ENCODE measurements around the gene MCCD1. TPM values are rescaled to one million over a fixed set of nuclear protein-coding genes. Genes with fewer than 3 reads are reported as not detected.
"Not testable (repeated sequence)": the region's sequence is repeated elsewhere in the genome, so short reads cannot be mapped to it uniquely, and the experiment has no call there.

The MCCD1 gene, protein sequence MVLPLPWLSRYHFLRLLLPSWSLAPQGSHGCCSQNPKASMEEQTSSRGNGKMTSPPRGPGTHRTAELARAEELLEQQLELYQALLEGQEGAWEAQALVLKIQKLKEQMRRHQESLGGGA
- total RNA-seq, result not detected

DNA sequence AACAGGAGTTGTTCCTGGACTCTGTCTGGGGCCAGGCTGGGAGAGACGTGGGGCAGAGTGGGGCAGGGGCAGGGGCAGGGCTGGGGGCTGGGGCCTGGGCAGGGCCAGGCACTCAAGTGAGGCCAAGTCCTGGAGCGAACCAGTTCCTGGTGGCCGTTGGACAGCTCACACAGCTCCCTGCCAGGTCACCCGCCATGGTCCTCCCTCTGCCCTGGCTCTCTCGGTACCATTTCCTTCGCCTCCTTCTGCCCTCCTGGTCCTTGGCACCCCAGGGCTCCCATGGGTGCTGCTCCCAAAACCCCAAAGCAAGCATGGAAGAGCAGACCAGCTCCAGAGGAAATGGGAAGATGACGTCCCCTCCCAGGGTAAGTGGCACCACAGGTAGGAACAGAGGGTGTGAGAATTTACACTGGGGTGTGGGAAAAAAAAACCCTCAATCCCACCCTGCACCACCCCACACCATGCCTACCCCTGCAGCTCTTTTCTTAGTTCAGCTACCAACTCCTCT, at the start of gene MCCD1:
TSS of gene MCCD1 (plus strand) at position 142 of the 508 bp plus-strand sequence. CDS start at position 195, 53 bp downstream.
- Mint-ChIP-seq H3K27ac (no peak within 1 kb of the TSS), H3K27me3 (no peaks in the 10 kb centered on the region), H3K9me3 (no peaks in the 10 kb centered on the region), H3K4me1 (peaks cover 11% of the 10 kb centered on the region), H3K36me3 (peaks cover 31% of the 10 kb centered on the region), H3K4me3 (no peak within 1 kb of the TSS)
- POLR2A ChIA-PET, result interaction anchor here (0.5 to 3.5 kb wide), 4 partner anchors 8 to 130 kb away, joined by 3 to 27 read pairs (median 4); partner anchors contain the start of gene DDX39B
- ATAC-seq (ENCODE audit: low read depth), result peak; percentile 27
- no peak for DNase-seq

GRCh38 chr6:31479151-31479932, 49.4 kb upstream of the MCCD1 start:
- no peaks in the 10 kb centered on the region for H3K36me3 Mint-ChIP-seq
- H3K4me3 Mint-ChIP-seq, result no peak overlapping the region
- ATAC-seq (ENCODE audit: low read depth), result no peak
- no peaks in the 10 kb centered on the region for H3K9me3 Mint-ChIP-seq
- H3K27ac Mint-ChIP-seq, result no peak overlapping the region
- no peaks in the 10 kb centered on the region for H3K27me3 Mint-ChIP-seq
- POLR2A ChIA-PET, result no interaction called here
- no peaks in the 10 kb centered on the region for H3K4me1 Mint-ChIP-seq
- no peak for DNase-seq

GRCh38 chr6:31479933-31480535, 48.7 kb upstream of the MCCD1 start:
- H3K27ac Mint-ChIP-seq, result no peak overlapping the region
- peaks cover 3% of the 10 kb centered on the region for H3K4me1 Mint-ChIP-seq
- peaks cover 2% of the 10 kb centered on the region for H3K27me3 Mint-ChIP-seq
- POLR2A ChIA-PET, result no interaction called here
- DNase-seq (no peak), ATAC-seq (ENCODE audit: low read depth) (no peak)
- no peak overlapping the region for H3K4me3 Mint-ChIP-seq
- no peaks in the 10 kb centered on the region for H3K36me3 Mint-ChIP-seq
- H3K9me3 Mint-ChIP-seq, result no peaks in the 10 kb centered on the region

DNA sequence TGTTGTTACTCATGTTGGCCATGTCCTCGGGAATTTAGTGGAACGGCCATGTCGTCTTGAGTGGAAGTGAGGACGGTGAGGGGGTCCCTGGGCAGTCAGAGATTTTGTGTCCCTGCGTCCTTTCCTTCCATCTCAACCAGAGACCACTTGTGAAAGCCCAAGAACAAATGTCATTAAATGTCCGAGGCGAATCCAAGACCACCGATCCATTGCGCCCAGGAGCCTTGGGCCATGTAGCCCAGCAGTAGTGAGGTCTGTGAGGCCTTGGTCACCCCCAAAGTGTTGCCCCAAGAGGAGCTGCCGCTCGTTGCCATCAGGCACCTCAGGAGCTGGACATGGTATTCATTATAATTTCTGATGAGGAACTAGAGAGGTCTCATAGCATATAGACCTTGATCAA, 48.2 kb upstream of the MCCD1 start:
- H3K27me3 Mint-ChIP-seq, result peaks cover 2% of the 10 kb centered on the region
- ATAC-seq (ENCODE audit: low read depth) (no peak), DNase-seq (no peak)
- H3K4me1 Mint-ChIP-seq, result peaks cover 3% of the 10 kb centered on the region
- H3K27ac Mint-ChIP-seq, result no peak overlapping the region
- POLR2A ChIA-PET, result no interaction called here
- H3K9me3 Mint-ChIP-seq, result no peaks in the 10 kb centered on the region
- no peaks in the 10 kb centered on the region for H3K36me3 Mint-ChIP-seq
- H3K4me3 Mint-ChIP-seq, result no peak overlapping the region

- no peaks in the 10 kb centered on the region for H3K36me3 Mint-ChIP-seq
- H3K27ac Mint-ChIP-seq, result no peak overlapping the region
- no peaks in the 10 kb centered on the region for H3K9me3 Mint-ChIP-seq
- peaks cover 8% of the 10 kb centered on the region for H3K4me1 Mint-ChIP-seq
- H3K4me3 Mint-ChIP-seq, result no peak overlapping the region
- ATAC-seq (ENCODE audit: low read depth), result no peak
- POLR2A ChIA-PET, result interaction anchor here (0.6 to 1.0 kb wide), 4 partner anchors 84 to 323 kb away, joined by 3 to 5 read pairs (median 4); no protein-coding TSS in a partner anchor
- peaks cover 2% of the 10 kb centered on the region for H3K27me3 Mint-ChIP-seq
- no peak for DNase-seq
Observed at GRCh38 chr6:31483392-31483791, 45.4 kb upstream of the MCCD1 start.

GRCh38 chr6:31485055-31485454, 43.7 kb upstream of the MCCD1 start:
- Mint-ChIP-seq H3K27ac (no peak overlapping the region), H3K27me3 (peaks cover 2% of the 10 kb centered on the region)
- POLR2A ChIA-PET, result no interaction called here

DNA sequence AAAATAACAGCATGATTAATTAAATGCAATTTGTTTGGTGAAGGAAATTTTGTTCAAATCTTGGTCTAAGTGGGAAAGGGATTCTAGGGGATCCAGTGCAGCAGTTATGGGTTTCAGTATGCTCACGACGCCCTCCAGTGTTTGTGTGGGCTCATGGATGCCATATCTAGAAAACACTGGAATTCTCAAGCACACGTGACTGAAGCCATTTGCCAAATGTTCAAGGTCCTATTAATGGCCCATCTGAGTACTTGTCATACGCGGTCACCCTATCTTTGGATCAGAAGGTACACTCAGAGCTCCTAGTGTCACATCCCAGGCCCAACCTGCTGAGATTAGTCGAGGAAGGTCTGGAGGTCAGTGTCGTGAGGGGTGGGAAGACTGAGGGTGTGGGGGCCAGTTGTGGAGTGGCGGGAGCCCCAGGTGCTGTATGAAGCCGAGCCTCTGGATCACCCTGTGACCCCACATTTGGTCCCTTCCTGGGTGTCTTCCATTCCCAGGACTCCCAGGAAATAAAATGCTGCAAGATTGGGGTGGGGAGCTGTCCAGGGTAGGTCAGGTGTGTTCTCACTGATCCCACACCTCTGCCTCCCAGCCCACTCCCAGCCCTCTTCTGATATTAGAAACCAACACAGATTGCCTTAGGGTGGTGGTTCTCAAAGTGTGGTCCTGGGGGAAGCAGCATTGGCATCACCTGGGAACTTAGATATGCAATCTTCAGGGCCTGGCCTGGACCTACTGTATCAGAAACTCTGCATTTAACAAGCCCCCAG, 42.5 kb upstream of the MCCD1 start:
- H3K4me3 Mint-ChIP-seq; POLR2A ChIA-PET; DNase-seq; H3K36me3 Mint-ChIP-seq; ATAC-seq (ENCODE audit: low read depth); H3K27ac Mint-ChIP-seq; H3K27me3 Mint-ChIP-seq; H3K9me3 Mint-ChIP-seq: not testable (repeated sequence)
- peaks cover 18% of the 10 kb centered on the region for H3K4me1 Mint-ChIP-seq

More at GRCh38 chr6:31485055-31485454, 43.7 kb upstream of the MCCD1 start:
- ATAC-seq (ENCODE audit: low read depth) (no peak), DNase-seq (no peak)
- Mint-ChIP-seq H3K36me3 (peaks cover under 1% of the 10 kb centered on the region), H3K4me3 (no peak overlapping the region), H3K9me3 (no peaks in the 10 kb centered on the region), H3K4me1 (peaks cover 11% of the 10 kb centered on the region)

GRCh38 chr6:31487674-31488073, 41.1 kb upstream of the MCCD1 start:
- H3K36me3 Mint-ChIP-seq; H3K4me3 Mint-ChIP-seq; H3K9me3 Mint-ChIP-seq; ATAC-seq (ENCODE audit: low read depth); DNase-seq; H3K27ac Mint-ChIP-seq; POLR2A ChIA-PET; H3K27me3 Mint-ChIP-seq: not testable (repeated sequence)
- H3K4me1 Mint-ChIP-seq, result peaks cover 24% of the 10 kb centered on the region

DNA sequence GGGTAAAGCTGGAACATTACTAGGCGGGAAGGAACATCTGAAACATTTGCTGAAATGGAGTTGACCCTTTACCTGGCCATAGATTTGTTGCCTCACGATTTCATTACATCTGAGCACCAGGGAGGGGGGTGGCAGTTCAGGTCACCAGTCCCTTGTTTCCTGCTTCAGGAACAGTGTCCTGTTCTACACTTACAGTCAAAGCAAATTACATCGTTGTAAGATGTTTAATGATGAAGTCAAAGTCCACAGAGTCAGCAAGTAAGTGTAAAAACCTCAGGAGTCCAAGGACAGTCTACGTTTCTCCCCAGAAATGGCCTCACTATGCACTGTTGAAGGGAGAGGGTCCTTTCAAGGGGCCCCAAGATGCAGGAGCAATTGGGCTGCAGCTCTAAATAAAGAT, 39.7 kb upstream of the MCCD1 start:
- no peak overlapping the region for H3K27ac Mint-ChIP-seq
- no peak for DNase-seq
- POLR2A ChIA-PET, result no interaction called here
- H3K4me1 Mint-ChIP-seq, result peaks cover 26% of the 10 kb centered on the region
- no peak overlapping the region for H3K4me3 Mint-ChIP-seq
- H3K27me3 Mint-ChIP-seq, result peaks cover 2% of the 10 kb centered on the region
- no peak for ATAC-seq (ENCODE audit: low read depth)
- H3K36me3 Mint-ChIP-seq, result peaks cover 4% of the 10 kb centered on the region
- H3K9me3 Mint-ChIP-seq, result no peaks in the 10 kb centered on the region

DNA sequence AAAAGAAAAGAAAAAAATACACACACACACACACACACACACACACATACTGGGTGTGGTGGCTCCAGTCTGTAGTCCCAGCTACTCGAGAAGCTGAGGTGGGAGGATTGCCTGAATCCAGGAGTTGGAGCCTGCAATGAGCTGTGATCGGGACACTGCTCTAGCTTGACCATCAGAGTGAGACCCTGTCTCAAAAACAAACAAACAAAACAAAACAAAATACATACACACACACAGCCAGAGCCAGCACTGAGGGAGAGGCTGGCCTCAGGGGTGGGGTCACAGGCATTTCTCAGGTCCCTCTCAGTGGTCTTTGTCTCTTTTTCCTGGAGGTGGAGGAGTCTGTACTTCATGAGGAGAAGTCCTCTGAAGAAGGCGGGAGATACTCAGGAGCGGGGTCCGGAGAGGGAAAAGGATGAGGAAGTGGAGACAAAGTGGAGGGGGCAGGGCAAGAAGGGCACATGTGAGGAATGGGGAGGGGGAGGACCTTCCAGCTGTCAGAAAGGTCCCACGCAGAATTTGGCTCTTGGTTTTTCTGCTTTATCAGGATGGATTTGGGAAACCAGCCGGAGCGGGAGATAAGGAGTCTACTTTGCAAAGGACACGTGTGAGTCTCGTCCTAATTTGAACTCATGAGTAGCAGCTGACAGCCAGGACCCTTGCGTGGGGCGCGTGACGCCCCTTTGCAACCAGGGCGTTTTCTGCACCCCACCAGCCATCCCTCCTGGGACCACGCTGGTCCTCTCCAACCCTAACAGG, 38.5 kb upstream of the MCCD1 start:
- Mint-ChIP-seq H3K4me3 (peak overlapping the region; percentile 27), H3K4me1 (peaks cover 23% of the 10 kb centered on the region), H3K36me3 (peaks cover 7% of the 10 kb centered on the region), H3K9me3 (no peaks in the 10 kb centered on the region), H3K27ac (peak overlapping the region; percentile 69), H3K27me3 (no peaks in the 10 kb centered on the region)
- no peak for DNase-seq
- no peak for ATAC-seq (ENCODE audit: low read depth)
- POLR2A ChIA-PET, result interaction anchor here (0.7 kb wide), 1 partner anchor 48 kb away, joined by 5 read pairs; no protein-coding TSS in a partner anchor

DNA sequence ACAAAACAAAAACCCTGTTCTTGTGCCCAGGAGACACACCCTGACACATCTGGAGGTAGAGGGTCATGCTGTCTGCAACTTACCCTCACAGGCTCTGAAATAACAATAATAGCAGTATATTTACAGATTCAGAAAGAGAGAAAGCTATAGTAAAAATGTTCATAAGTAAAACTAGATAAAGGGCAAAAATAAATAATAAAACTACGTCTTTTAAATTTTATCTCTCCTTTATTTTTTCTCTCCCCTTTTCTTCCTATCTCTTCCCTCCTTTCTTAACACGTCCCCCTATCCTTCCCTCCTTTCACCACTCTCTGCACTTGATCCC, 35.2 kb upstream of the MCCD1 start:
- ATAC-seq (ENCODE audit: low read depth); H3K9me3 Mint-ChIP-seq; DNase-seq; H3K27me3 Mint-ChIP-seq: not testable (repeated sequence)
- Mint-ChIP-seq H3K27ac (peak overlapping the region; percentile 96), H3K4me1 (peaks cover 32% of the 10 kb centered on the region), H3K4me3 (peak overlapping the region; percentile 97), H3K36me3 (peaks cover 12% of the 10 kb centered on the region)
- POLR2A ChIA-PET, result interaction anchor here (0.7 to 4.1 kb wide), 4 partner anchors 24 to 341 kb away, joined by 3 to 55 read pairs (median 8); partner anchors contain the start of genes ATP6V1G2 and DDX39B

DNA sequence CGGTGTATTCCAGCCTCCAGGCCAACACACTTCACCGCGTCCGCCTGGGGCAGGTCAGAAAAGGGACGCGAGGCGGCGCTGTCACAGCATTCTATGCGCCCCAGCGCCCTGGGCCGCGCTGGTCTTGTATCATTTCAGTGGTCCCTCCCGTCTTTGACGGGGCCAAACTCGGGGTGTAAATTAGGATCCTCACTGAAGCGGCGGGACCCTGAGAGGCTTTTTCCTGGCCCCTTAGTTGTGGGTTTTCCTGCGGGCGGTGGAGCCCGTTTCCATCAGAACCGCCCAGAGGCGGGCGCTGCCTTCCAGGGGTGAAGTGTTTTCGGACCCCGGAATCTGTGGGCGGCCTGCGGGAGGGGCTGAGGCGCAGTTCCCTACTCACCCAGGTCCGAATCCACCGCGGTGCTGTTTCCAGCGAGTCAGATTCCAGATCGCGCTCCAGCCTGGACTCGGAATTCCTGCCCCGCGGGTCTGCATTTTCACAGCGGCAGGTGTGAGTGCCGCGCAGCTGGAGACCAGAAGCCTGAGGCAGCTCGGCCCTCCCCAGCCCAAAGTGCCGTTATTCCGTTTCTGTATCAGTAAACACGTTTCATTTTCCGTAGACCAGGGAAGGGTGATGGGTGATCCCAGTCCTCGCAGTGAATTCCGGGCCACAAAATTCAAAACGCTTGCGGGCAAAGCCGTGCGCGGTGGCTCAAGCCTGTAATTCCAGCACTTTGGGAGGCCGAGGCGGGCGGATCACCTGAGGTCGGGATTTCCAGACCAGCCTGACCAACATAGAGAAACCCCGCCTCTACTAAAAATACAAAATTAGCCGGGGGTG, 34.7 kb upstream of the MCCD1 start:
- Mint-ChIP-seq H3K27me3 (no peaks in the 10 kb centered on the region), H3K4me1 (peaks cover 38% of the 10 kb centered on the region), H3K27ac (peak overlapping the region; percentile 96), H3K9me3 (no peaks in the 10 kb centered on the region), H3K36me3 (peaks cover 16% of the 10 kb centered on the region), H3K4me3 (peak overlapping the region; percentile 97)
- POLR2A ChIA-PET, result interaction anchor here (0.6 to 4.1 kb wide), 26 partner anchors 8 to 1420 kb away, joined by 3 to 55 read pairs (median 4); partner anchors contain the start of genes ABHD16A, ATP6V1G2, DDX39B and GPANK1
- peak; percentile 44 for ATAC-seq (ENCODE audit: low read depth)
- peak; percentile 84 for DNase-seq
